GM23338 (cell line): ENCODE data around the gene SRSF1. TPM values are rescaled to one million over a fixed set of nuclear protein-coding genes. Genes with fewer than 3 reads are reported as not detected.

ENCODE experiments used
- ATAC-seq: fragments of 200-7000 bp; cut with Tn5 transposase; 3 replicates; pipeline ENCODE4 v1.9.1; 2020
- DNase-seq: peaks from one replicate; pipeline ENCODE4 v3.0.0-alpha.2; 2015; ENCODE audit warnings: low spot score
- H2AFZ ChIP-seq: fragments of 200-600 bp; sonication (generic); 2 replicates; pipeline ENCODE4 v1.8.0; 2016; ENCODE audit warnings: antibody characterized with exemption, mild to moderate bottlenecking, moderate library complexity
- H3F3A ChIP-seq: fragments of 200-600 bp; sonication (generic); replicated peaks from 2 replicates; pipeline ENCODE4 v1.8.0; 2017; ENCODE audit warnings: antibody characterized with exemption, mixed run types, low read depth
- H3K27ac ChIP-seq: fragments of 200-600 bp; sonication (generic); 2 replicates; pipeline ENCODE4 v1.6.1; 2016; ENCODE audit warnings: low read depth
- H3K27me3 ChIP-seq: fragments of 200-600 bp; sonication (generic); 2 replicates; pipeline ENCODE4 v1.8.0; 2016; ENCODE audit warnings: mild to moderate bottlenecking, mixed run types, moderate library complexity; ENCODE audit not compliant: insufficient read depth
- H3K36me3 ChIP-seq: fragments of 200-600 bp; sonication (generic); 2 replicates; pipeline ENCODE4 v1.8.0; 2016; ENCODE audit warnings: mild to moderate bottlenecking; ENCODE audit not compliant: insufficient read depth
- H3K4me1 ChIP-seq: fragments of 200-600 bp; sonication (generic); 2 replicates; pipeline ENCODE4 v1.8.0; 2016; ENCODE audit warnings: mild to moderate bottlenecking, moderate library complexity; ENCODE audit not compliant: insufficient read depth
- H3K4me2 ChIP-seq: fragments of 200-600 bp; sonication (generic); 2 replicates; pipeline ENCODE4 v1.7.1; 2017; ENCODE audit warnings: mixed run types
- H3K4me3 ChIP-seq: fragments of 200-600 bp; sonication (generic); 2 replicates; pipeline ENCODE4 v1.6.1; 2016; ENCODE audit warnings: mixed run types
- H3K79me2 ChIP-seq: fragments of 200-600 bp; sonication (generic); replicated peaks from 2 replicates; pipeline ENCODE4 v1.8.0; 2017; ENCODE audit warnings: mild to moderate bottlenecking; ENCODE audit not compliant: insufficient read depth
- H3K9me2 ChIP-seq: fragments of 200-600 bp; sonication (generic); 2 replicates; pipeline ENCODE4 v1.8.0; 2017; ENCODE audit not compliant: insufficient read depth
- H4K20me1 ChIP-seq: fragments of 200-600 bp; sonication (generic); replicated peaks from 2 replicates; pipeline ENCODE4 v1.8.0; 2017; ENCODE audit warnings: mild to moderate bottlenecking; ENCODE audit not compliant: insufficient read depth
- H3K27ac Mint-ChIP-seq: 2 replicates; pipeline ENCODE4 v1.8.0; 2020; ENCODE audit warnings: inconsistent platforms, mild to moderate bottlenecking, moderate library complexity, mixed read lengths
- H3K27me3 Mint-ChIP-seq: 3 replicates; pipeline ENCODE4 v1.8.0; 2022; ENCODE audit warnings: low read depth, mild to moderate bottlenecking, moderate library complexity, mixed read lengths, inconsistent platforms; ENCODE audit not compliant: insufficient read depth, poor library complexity
- H3K36me3 Mint-ChIP-seq: 3 replicates; pipeline ENCODE4 v1.8.0; 2021; ENCODE audit warnings: low read depth, mild to moderate bottlenecking, inconsistent platforms, moderate library complexity, mixed read lengths
- H3K4me1 Mint-ChIP-seq: 3 replicates; pipeline ENCODE4 v1.8.0; 2020; ENCODE audit warnings: mild to moderate bottlenecking, inconsistent platforms, mixed read lengths
- H3K4me3 Mint-ChIP-seq: 3 replicates; pipeline ENCODE4 v1.8.0; 2021; ENCODE audit warnings: moderate library complexity, mild to moderate bottlenecking, inconsistent platforms, mixed read lengths
- H3K9me3 Mint-ChIP-seq: 3 replicates; pipeline ENCODE4 v1.8.0; 2020; ENCODE audit warnings: moderate library complexity, mild to moderate bottlenecking, inconsistent platforms, mixed read lengths
- CREB1 ChIP-seq: fragments of 250-450 bp; sonication (Bioruptor Pico); IDR thresholded peaks from 2 replicates; pipeline ENCODE4 v1.5.0; 2020; ENCODE audit warnings: low read depth, mild to moderate bottlenecking, moderate library complexity
- EZH2 ChIP-seq: fragments of 200-600 bp; sonication (generic); IDR thresholded peaks from one replicate; pipeline ENCODE4 v1.8.0; 2017; ENCODE audit warnings: antibody characterized with exemption, mild to moderate bottlenecking, low read depth; ENCODE audit not compliant: unreplicated experiment
- EZH2phosphoT487 ChIP-seq: fragments of 200-600 bp; sonication (generic); IDR thresholded peaks from one replicate; pipeline ENCODE4 v1.8.1; 2018; ENCODE audit warnings: antibody characterized with exemption; ENCODE audit not compliant: unreplicated experiment
- NANOG ChIP-seq: IDR thresholded peaks from 2 replicates; pipeline ENCODE4 v1.6.1; 2016; ENCODE audit warnings: antibody characterized with exemption, borderline replicate concordance
- ZNF114 ChIP-seq: fragments of 250-450 bp; sonication (Bioruptor Pico); IDR thresholded peaks from 2 replicates; pipeline ENCODE4 v1.5.0; 2020; ENCODE audit warnings: mild to moderate bottlenecking, moderate library complexity
- ZNF331 ChIP-seq: fragments of 250-450 bp; sonication (Bioruptor Pico); IDR thresholded peaks from 2 replicates; pipeline ENCODE4 v1.5.0; 2020; ENCODE audit warnings: low read depth, mild to moderate bottlenecking, moderate library complexity
- polyA plus RNA-seq: library from polyadenylated mRNA; unstranded; fragments of >200 nt; fragmentation: Nextera tagmentation; extraction: Ambion mirVana; gene quantifications from 2 replicates; pipeline ENCODE4 v1.2.1, GENCODE V29; 2016
- total RNA-seq: library from RNA; depleted of rRNA; stranded (reverse); fragments of >200 nt; shearing (Covaris generic); gene quantifications from 2 replicates; pipeline ENCODE4 v1.2.3, GENCODE V29; 2014
- TF ChIP-seq, protein P1 (sequence below): fragments of 250-450 bp; sonication (Bioruptor Pico); IDR thresholded peaks from 2 replicates; pipeline ENCODE4 v1.5.0; 2020; ENCODE audit warnings: mild to moderate bottlenecking, moderate library complexity

SRSF1 gene
- total and polyA plus RNA-seq, 2 experiments from 2014 or later: 413 to 584 TPM

GRCh38 chr17:58054641-58055040 is 47.6 kb upstream of the SRSF1 start:
- Mint-ChIP-seq H3K36me3 (no peaks in the 10 kb centered on the region), H3K4me3 (no peak overlapping the region), H3K9me3 (no peaks in the 10 kb centered on the region), H3K27ac (no peak overlapping the region), H3K4me1 (peaks cover 10% of the 10 kb centered on the region), H3K27me3 (no peaks in the 10 kb centered on the region)
- no peaks in the 10 kb centered on the region for H3K79me2 ChIP-seq
- no peak overlapping the region for H3K4me3 ChIP-seq
- no peaks in the 10 kb centered on the region for H3K27me3 ChIP-seq
- H3K9me2 ChIP-seq: no peaks in the 10 kb centered on the region
- H3F3A ChIP-seq: no peaks in the 10 kb centered on the region
- H3K4me1 ChIP-seq: no peaks in the 10 kb centered on the region
- TF ChIP-seq EZH2phosphoT487 (no peak), ZNF331 (no peak), ZNF114 (CRISPR knock-in tag) (no peak), CREB1 (CRISPR knock-in tag) (no peak), NANOG (no peak), EZH2 (no peak)
- TF ChIP-seq, protein P1, sequence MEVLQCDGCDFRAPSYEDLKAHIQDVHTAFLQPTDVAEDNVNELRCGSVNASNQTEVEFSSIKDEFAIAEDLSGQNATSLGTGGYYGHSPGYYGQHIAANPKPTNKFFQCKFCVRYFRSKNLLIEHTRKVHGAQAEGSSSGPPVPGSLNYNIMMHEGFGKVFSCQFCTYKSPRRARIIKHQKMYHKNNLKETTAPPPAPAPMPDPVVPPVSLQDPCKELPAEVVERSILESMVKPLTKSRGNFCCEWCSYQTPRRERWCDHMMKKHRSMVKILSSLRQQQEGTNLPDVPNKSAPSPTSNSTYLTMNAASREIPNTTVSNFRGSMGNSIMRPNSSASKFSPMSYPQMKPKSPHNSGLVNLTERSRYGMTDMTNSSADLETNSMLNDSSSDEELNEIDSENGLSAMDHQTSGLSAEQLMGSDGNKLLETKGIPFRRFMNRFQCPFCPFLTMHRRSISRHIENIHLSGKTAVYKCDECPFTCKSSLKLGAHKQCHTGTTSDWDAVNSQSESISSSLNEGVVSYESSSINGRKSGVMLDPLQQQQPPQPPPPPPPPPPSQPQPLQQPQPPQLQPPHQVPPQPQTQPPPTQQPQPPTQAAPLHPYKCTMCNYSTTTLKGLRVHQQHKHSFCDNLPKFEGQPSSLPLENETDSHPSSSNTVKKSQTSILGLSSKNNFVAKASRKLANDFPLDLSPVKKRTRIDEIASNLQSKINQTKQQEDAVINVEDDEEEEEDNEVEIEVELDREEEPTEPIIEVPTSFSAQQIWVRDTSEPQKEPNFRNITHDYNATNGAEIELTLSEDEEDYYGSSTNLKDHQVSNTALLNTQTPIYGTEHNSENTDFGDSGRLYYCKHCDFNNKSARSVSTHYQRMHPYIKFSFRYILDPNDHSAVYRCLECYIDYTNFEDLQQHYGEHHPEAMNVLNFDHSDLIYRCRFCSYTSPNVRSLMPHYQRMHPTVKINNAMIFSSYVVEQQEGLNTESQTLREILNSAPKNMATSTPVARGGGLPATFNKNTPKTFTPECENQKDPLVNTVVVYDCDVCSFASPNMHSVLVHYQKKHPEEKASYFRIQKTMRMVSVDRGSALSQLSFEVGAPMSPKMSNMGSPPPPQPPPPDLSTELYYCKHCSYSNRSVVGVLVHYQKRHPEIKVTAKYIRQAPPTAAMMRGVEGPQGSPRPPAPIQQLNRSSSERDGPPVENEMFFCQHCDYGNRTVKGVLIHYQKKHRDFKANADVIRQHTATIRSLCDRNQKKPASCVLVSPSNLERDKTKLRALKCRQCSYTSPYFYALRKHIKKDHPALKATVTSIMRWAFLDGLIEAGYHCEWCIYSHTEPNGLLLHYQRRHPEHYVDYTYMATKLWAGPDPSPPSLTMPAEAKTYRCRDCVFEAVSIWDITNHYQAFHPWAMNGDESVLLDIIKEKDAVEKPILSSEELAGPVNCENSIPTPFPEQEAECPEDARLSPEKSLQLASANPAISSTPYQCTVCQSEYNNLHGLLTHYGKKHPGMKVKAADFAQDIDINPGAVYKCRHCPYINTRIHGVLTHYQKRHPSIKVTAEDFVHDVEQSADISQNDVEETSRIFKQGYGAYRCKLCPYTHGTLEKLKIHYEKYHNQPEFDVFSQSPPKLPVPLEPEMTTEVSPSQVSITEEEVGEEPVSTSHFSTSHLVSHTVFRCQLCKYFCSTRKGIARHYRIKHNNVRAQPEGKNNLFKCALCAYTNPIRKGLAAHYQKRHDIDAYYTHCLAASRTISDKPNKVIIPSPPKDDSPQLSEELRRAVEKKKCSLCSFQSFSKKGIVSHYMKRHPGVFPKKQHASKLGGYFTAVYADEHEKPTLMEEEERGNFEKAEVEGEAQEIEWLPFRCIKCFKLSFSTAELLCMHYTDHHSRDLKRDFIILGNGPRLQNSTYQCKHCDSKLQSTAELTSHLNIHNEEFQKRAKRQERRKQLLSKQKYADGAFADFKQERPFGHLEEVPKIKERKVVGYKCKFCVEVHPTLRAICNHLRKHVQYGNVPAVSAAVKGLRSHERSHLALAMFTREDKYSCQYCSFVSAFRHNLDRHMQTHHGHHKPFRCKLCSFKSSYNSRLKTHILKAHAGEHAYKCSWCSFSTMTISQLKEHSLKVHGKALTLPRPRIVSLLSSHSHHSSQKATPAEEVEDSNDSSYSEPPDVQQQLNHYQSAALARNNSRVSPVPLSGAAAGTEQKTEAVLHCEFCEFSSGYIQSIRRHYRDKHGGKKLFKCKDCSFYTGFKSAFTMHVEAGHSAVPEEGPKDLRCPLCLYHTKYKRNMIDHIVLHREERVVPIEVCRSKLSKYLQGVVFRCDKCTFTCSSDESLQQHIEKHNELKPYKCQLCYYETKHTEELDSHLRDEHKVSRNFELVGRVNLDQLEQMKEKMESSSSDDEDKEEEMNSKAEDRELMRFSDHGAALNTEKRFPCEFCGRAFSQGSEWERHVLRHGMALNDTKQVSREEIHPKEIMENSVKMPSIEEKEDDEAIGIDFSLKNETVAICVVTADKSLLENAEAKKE: no peak
- no peak overlapping the region for H2AFZ ChIP-seq
- H3K27ac ChIP-seq: no peak overlapping the region
- H3K4me2 ChIP-seq: no peak overlapping the region
- H3K36me3 ChIP-seq: no peaks in the 10 kb centered on the region
- no peaks in the 10 kb centered on the region for H4K20me1 ChIP-seq
- DNase-seq (no peak), ATAC-seq (no peak)
